COLO829 (cell line): Measurements from ENCODE around the gene FBXL16.

Source experiments
- DNase-seq: peaks from one replicate; pipeline ENCODE4 v3.0.0; 2012; ENCODE audit warnings: low spot score

Gene FBXL16

GRCh38 chr16:734981-735881, 29.6 kb upstream of the FBXL16 start:
- DNase-seq = no peak

DNA sequence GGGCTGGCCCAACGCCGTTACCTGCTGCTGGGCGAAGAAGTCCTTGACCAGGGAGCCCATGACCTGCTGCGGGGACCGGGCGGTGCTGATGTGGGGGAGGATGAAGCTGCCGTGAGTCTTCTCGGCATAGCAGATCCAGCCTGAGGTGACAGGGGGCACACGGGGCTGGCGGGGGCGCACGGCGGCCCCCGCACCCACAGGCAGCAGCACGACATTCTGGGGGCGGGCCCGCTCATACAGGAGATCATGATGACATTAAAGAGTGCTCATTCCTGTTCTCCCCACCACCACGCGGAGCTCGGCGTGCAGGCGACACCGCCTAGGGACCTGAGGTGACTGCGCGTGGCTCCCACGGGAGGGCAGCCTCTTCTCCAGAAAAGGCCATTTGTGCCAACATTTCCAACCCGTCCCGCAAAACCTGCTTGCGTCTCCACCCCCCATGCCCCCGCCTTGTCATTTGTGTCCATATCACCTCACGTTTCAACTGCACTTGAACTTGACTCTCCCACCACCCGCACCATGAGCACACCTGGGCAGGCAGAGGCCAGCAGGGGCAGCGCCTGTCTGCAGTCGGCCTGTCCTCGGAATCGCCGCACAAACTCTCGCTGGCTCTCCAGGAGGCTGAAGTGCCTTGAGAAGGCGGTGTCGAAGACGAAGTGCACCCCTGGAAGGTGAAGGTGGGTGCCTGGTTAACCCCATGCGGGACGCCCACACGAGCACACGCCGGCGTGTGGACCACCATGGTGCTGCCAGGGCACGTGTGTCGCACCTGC, 28.8 kb upstream of the FBXL16 start:
- no peak for DNase-seq

DNA sequence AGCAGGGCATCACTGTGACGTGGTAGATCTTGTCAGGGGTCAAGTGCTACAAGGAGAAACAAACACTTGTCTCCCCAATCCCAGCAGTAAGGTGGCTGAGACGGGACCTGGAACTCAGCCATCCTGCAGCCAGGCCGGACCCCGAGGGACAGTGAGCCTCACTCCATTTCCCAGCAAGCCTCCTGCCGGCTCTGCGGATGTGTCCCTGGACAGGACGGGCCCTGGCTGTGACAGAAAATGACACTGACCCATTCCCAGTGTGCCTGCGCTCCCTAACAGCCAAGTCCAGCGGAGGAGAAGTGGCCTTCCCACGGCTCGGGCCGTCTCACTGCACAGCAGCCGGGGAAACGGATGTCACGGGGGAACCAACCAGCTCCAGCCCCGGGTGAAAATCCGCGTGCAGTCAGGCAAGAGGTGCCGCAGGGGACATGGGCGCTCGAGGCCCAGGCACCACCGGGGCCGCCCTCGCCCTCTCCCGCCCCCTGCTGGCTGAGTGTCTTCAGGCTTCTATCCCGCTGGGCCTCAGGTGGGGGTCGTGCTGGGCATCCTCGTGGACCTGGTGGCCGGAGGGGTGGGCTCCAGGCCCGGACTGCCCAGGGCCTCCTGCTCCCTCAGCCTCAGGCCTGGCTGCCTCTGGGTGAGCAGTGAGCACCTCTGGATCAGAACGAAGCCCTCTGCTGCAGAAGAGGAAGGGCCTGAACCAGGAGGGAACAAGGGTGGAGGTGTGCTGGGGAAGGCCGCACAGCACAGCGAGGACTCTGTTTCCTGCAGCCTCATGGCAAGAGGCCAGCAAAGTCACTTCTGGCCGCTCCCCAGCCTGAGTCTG, 28.0 kb upstream of the FBXL16 start:
- DNase-seq = no peak

DNA sequence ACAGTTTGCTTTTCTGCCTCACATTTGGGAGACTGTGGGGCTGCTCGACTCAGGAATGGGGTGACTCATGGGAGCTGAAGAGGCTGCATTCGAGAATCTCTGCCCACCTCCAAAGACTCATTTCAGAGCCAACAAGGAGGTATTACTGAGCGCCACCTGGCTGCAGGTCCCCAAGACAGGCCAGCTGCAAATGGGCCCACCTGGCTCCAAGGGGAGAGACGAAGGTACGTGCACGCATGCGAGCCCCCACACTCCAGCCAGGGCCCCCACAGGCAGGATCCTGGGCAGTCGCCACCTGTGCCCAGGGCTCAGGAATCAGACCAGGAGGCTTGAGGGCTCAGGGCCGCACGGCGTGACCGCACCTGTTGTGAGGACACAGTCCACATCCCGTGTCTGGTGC, 27.3 kb upstream of the FBXL16 start:
- DNase-seq = no peak

DNA sequence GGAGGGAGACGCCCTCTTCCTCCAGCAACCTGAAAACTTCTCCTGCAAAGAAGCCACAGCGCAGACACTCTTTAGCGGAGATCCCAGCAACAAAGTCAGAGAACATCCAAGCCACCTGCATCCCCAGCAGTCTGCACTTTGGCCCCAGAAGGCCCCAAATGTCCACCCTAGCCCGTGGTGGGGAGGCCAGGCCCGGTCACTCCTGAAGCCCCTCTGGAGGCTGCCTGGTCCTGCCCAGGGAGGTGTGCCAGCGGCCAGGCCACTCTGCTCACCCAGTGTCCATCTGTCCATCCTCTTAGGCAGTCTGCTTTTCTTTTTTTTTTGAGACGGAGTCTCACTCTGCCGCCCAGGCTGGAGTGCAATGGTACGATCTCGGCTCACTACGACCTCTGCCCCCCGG, 26.7 kb upstream of the FBXL16 start:
- no peak for DNase-seq

GRCh38 chr16:730666-731509, 25.3 kb upstream of the FBXL16 start:
- DNase-seq = no peak

GRCh38 chr16:729768-730665, 24.4 kb upstream of the FBXL16 start:
- DNase-seq = no peak

- DNase-seq = no peak
These were observed 23.5 kb upstream of the FBXL16 start for GRCh38 chr16:728890-729744.

- DNase-seq = peak; percentile 78
These were observed 22.7 kb upstream of the FBXL16 start for GRCh38 chr16:728131-728889.

- DNase-seq = no peak
These were observed 21.8 kb upstream of the FBXL16 start for GRCh38 chr16:727291-727977.

DNA sequence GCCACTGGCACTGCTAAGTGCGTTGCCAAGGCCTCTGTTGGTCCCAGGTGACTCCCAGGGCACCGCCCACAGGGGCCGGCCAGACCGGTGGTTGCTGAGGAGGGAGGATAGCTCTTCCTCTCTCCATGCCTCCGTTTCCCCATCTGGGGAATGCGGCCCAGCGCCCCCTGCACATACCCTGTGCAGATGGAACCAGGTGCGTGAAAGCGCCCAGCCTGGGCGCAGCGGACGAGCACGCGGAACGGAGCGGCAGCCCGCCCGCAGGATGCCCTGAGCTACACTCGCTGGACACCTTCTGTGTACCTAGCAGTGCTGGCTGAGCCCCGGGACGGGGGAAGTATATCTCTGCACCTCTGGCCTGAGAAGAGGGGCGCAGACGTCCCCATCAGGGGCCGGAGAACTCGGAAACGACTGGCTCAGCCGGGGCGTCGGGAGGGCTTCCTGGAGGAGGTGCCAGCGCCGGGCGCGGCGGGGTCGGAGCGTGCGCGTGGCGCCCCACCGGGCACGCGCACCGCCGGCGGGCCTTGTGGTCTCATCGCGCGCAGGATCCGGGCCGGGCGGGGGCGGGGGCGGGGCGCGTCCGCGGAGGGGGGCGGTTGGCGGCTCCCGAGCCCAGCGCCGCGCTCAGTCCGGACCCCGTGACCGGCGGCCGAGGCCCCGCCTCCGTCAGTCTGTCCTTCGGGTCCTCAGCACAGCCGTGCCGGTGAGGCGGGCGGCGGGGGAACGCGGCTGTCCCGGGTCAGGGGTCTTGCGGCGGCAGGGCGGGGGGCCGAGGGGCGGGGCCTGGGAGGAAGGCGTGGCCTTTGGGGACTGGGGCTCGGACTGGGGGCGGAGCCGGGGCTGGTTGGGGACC, 21.1 kb upstream of the FBXL16 start, which contains the start of the genes CCDC78 and HAGHL:
Gene CCDC78 (minus strand): TSS at position 6 of the 853 bp plus-strand sequence. CDS start 76 bp downstream, outside the sequence.
Gene HAGHL (plus strand): TSS at position 669 of the 853 bp plus-strand sequence. CDS start 404 bp downstream, outside the sequence.
- no peak for DNase-seq

DNA sequence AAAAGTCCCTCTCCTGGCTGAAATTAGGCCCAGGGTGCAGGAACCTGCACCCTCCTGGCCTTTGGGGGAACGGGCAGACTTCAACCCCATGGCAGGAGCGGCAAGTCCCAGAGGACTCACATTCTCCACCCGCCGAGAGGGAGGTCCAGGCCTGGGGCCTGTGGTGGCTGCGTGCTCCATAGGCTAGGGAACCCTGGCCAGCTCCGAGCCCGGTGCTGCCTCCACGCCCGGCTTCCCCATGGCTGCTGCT, 20.5 kb upstream of the FBXL16 start:
- no peak for DNase-seq

- DNase-seq = no peak
These were observed 20.0 kb upstream of the FBXL16 start for GRCh38 chr16:725463-726187.

- DNase-seq = no peak
These were observed 19.4 kb upstream of the FBXL16 start for GRCh38 chr16:725041-725376.

GRCh38 chr16:724188-725040, 18.8 kb upstream of the FBXL16 start:
- DNase-seq = no peak

DNA sequence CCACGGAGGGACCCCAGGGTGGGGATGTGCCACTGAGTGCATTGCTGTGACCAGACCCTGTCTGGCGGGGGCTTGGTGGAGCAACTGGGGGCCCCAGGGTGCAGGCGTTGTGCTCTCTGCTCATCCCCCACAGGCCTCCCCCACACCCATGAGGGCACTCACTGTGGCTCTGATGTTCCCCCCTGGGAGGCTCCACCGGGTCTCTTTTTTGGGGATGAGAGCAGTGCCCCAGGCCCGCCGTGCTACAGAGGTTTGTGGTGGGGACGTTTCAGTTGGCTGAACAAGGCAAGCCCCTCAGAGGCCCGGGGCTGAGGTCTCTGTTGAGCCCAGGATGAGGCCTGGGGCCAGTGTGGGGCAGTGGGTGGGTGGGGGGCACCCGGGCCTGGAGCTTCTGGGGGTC, 18.1 kb upstream of the FBXL16 start:
- no peak for DNase-seq
